Hepatocyte (in vitro differentiated cells): ENCODE data around the gene ALDH1A1. TPM values are rescaled to one million over a fixed set of nuclear protein-coding genes. Genes with fewer than 3 reads are reported as not detected.

Experiments used
- DNase-seq: peaks from one replicate; pipeline ENCODE4 v3.0.0-alpha.2; 2016; ENCODE audit warnings: low spot score
- H2AFZ ChIP-seq: fragments of 200-600 bp; sonication (generic); 2 replicates; pipeline ENCODE4 v1.6.0; 2016; ENCODE audit warnings: antibody characterized with exemption, mild to moderate bottlenecking
- H3K27ac ChIP-seq: fragments of 200-600 bp; sonication (generic); 2 replicates; pipeline ENCODE4 v1.5.1; 2016; ENCODE audit warnings: mild to moderate bottlenecking
- H3K27me3 ChIP-seq: fragments of 200-600 bp; sonication (generic); 2 replicates; pipeline ENCODE4 v1.6.1; 2016
- H3K36me3 ChIP-seq: fragments of 200-600 bp; sonication (generic); replicated peaks from 2 replicates; pipeline ENCODE4 v1.5.1; 2016; ENCODE audit warnings: low read depth; ENCODE audit not compliant: insufficient read depth
- H3K4me1 ChIP-seq: fragments of 200-600 bp; sonication (generic); 2 replicates; pipeline ENCODE4 v1.5.1; 2016; ENCODE audit warnings: mild to moderate bottlenecking, moderate library complexity; ENCODE audit not compliant: insufficient read depth
- H3K4me2 ChIP-seq: fragments of 200-600 bp; sonication (generic); 2 replicates; pipeline ENCODE4 v1.6.0; 2016
- H3K4me3 ChIP-seq: fragments of 200-600 bp; sonication (generic); 2 replicates; pipeline ENCODE4 v1.5.1; 2016; ENCODE audit warnings: mild to moderate bottlenecking
- H3K79me2 ChIP-seq: fragments of 200-600 bp; sonication (generic); 2 replicates; pipeline ENCODE4 v1.6.0; 2017; ENCODE audit warnings: mild to moderate bottlenecking
- H3K9me2 ChIP-seq: fragments of 200-600 bp; sonication (generic); replicated peaks from 2 replicates; pipeline ENCODE4 v1.6.0; 2017; ENCODE audit warnings: mild to moderate bottlenecking; ENCODE audit not compliant: insufficient read depth
- H3K9me3 ChIP-seq: fragments of 200-600 bp; sonication (generic); 2 replicates; pipeline ENCODE4 v1.5.1; 2016; ENCODE audit warnings: low read depth, mild to moderate bottlenecking
- H4K20me1 ChIP-seq: fragments of 200-600 bp; sonication (generic); 2 replicates; pipeline ENCODE4 v1.6.0; 2016; ENCODE audit warnings: mild to moderate bottlenecking; ENCODE audit not compliant: insufficient read depth, poor library complexity, severe bottlenecking
- CTCF ChIP-seq: fragments of 200-600 bp; sonication (generic); IDR thresholded peaks from 2 replicates; pipeline ENCODE4 v1.5.1; 2016; ENCODE audit warnings: antibody characterized with exemption, mild to moderate bottlenecking; ENCODE audit not compliant: poor library complexity
- EZH2 ChIP-seq: fragments of 200-600 bp; sonication (generic); IDR thresholded peaks from 2 replicates; pipeline ENCODE4 v1.6.1; 2016; ENCODE audit warnings: antibody characterized with exemption, mild to moderate bottlenecking, borderline replicate concordance
- EZH2phosphoT487 ChIP-seq: fragments of 200-600 bp; sonication (generic); IDR thresholded peaks from one replicate; pipeline ENCODE4 v1.6.1; 2018; ENCODE audit warnings: antibody characterized with exemption, mild to moderate bottlenecking, low read depth, moderate library complexity; ENCODE audit not compliant: unreplicated experiment, severe bottlenecking
- WGBS: methylation state at CpG from one replicate; pipeline ENCODE4 v1.1.6; 2016; ENCODE audit warnings: low lambda C conversion rate; ENCODE audit errors: missing lambda C conversion rate; 5-methylcytosine and 5-hydroxymethylcytosine counted together
- polyA plus RNA-seq: library from polyadenylated mRNA; unstranded; fragments of >200 nt; fragmentation: Nextera tagmentation; extraction: Ambion mirVana; gene quantifications from 2 replicates; pipeline ENCODE4 v1.2.1, GENCODE V29; 2016
- total RNA-seq: library from RNA; depleted of rRNA; stranded (reverse); fragments of >200 nt; gene quantifications from 2 replicates; pipeline ENCODE4 v1.2.3, GENCODE V29; 2014

Gene ALDH1A1
- total and polyA plus RNA-seq, 2 experiments from 2014 or later: 243 to 529 TPM

- DNase-seq: no peak
- H4K20me1 ChIP-seq: no peaks in the 10 kb centered on the region
- no peak overlapping the region for H3K4me2 ChIP-seq
- no peaks in the 10 kb centered on the region for H3K36me3 ChIP-seq
- no peak overlapping the region for H3K4me3 ChIP-seq
- 74% methylated on average over 6 of the region's 6 CpGs for WGBS
- H2AFZ ChIP-seq: no peak overlapping the region
- no peak for TF ChIP-seq CTCF
- no peak for TF ChIP-seq EZH2
- no peak for TF ChIP-seq EZH2phosphoT487
- H3K9me2 ChIP-seq: no peaks in the 10 kb centered on the region
- peaks cover 6% of the 10 kb centered on the region for H3K4me1 ChIP-seq
- H3K27me3 ChIP-seq: no peaks in the 10 kb centered on the region
- H3K27ac ChIP-seq: no peak overlapping the region
- no peaks in the 10 kb centered on the region for H3K79me2 ChIP-seq
- no peaks in the 10 kb centered on the region for H3K9me3 ChIP-seq
Observed at GRCh38 chr9:72925126-72925789, 27.6 kb downstream of the ALDH1A1 start.

- H4K20me1 ChIP-seq: no peaks in the 10 kb centered on the region
- H3K4me1 ChIP-seq: peaks cover 6% of the 10 kb centered on the region
- TF ChIP-seq EZH2phosphoT487: no peak
- TF ChIP-seq CTCF: no peak
- no peak for TF ChIP-seq EZH2
- DNase-seq: no peak
- no peaks in the 10 kb centered on the region for H3K9me3 ChIP-seq
- no peaks in the 10 kb centered on the region for H3K9me2 ChIP-seq
- no peak overlapping the region for H3K4me3 ChIP-seq
- 91% methylated on average over 1 of the region's 1 CpG for WGBS
- no peaks in the 10 kb centered on the region for H3K27me3 ChIP-seq
- no peaks in the 10 kb centered on the region for H3K36me3 ChIP-seq
- H3K4me2 ChIP-seq: no peak overlapping the region
- H2AFZ ChIP-seq: no peak overlapping the region
- H3K79me2 ChIP-seq: no peaks in the 10 kb centered on the region
- H3K27ac ChIP-seq: no peak overlapping the region
Observed at GRCh38 chr9:72924154-72924790, 28.6 kb downstream of the ALDH1A1 start.

GRCh38 chr9:72923077-72923476, 29.8 kb downstream of the ALDH1A1 start:
- H3K27ac ChIP-seq: no peak overlapping the region
- H3K36me3 ChIP-seq: no peaks in the 10 kb centered on the region
- WGBS: 94% methylated on average over 1 of the region's 1 CpG
- no peaks in the 10 kb centered on the region for H3K9me3 ChIP-seq
- H3K4me2 ChIP-seq: no peak overlapping the region
- no peaks in the 10 kb centered on the region for H3K79me2 ChIP-seq
- H3K9me2 ChIP-seq: no peaks in the 10 kb centered on the region
- H3K4me3 ChIP-seq: no peak overlapping the region
- DNase-seq: no peak
- H4K20me1 ChIP-seq: no peaks in the 10 kb centered on the region
- peaks cover 6% of the 10 kb centered on the region for H3K4me1 ChIP-seq
- TF ChIP-seq EZH2phosphoT487: no peak
- no peak for TF ChIP-seq CTCF
- no peak for TF ChIP-seq EZH2
- H3K27me3 ChIP-seq: no peaks in the 10 kb centered on the region
- H2AFZ ChIP-seq: no peak overlapping the region
